T-helper 1 cell treated with Interleukin-12 subunit alpha and Interleukin-12 subunit beta and Interleukin-4 antibody, amounts not matched to agents 30 μg/mL and 1 μg/mL, for 36 hours (primary cell): Measurements from ENCODE around the gene TCFL5.

Experiments
- H3K27ac Mint-ChIP-seq: one replicate; pipeline ENCODE4 v1.8.0; 2021; ENCODE audit warnings: mild to moderate bottlenecking, mixed read lengths
- H3K27me3 Mint-ChIP-seq: one replicate; pipeline ENCODE4 v1.8.0; 2021; ENCODE audit warnings: low read depth, mixed read lengths
- H3K36me3 Mint-ChIP-seq: one replicate; pipeline ENCODE4 v1.8.0; 2021; ENCODE audit warnings: low read depth, mixed read lengths
- H3K4me1 Mint-ChIP-seq: one replicate; pipeline ENCODE4 v1.8.0; 2021; ENCODE audit warnings: low read depth, mixed read lengths
- H3K4me3 Mint-ChIP-seq: one replicate; pipeline ENCODE4 v1.8.0; 2021; ENCODE audit warnings: mild to moderate bottlenecking, moderate library complexity, mixed read lengths
- H3K9me3 Mint-ChIP-seq: one replicate; pipeline ENCODE4 v1.8.0; 2021; ENCODE audit warnings: mixed read lengths

Gene TCFL5

GRCh38 chr20:62888910-62889309 lies 27.3 kb upstream of the TCFL5 start:
- Mint-ChIP-seq H3K9me3 (no peaks in the 10 kb centered on the region), H3K27ac (no peak overlapping the region), H3K36me3 (peaks cover 44% of the 10 kb centered on the region), H3K4me3 (no peak overlapping the region), H3K4me1 (peaks cover 24% of the 10 kb centered on the region), H3K27me3 (no peaks in the 10 kb centered on the region)

GRCh38 chr20:62888406-62888805 lies 26.8 kb upstream of the TCFL5 start:
- H3K4me1 Mint-ChIP-seq: peaks cover 24% of the 10 kb centered on the region
- H3K36me3 Mint-ChIP-seq: peaks cover 39% of the 10 kb centered on the region

GRCh38 chr20:62887860-62888239 lies 26.2 kb upstream of the TCFL5 start:
- Mint-ChIP-seq H3K27ac (no peak overlapping the region), H3K36me3 (peaks cover 36% of the 10 kb centered on the region)

More at GRCh38 chr20:62888406-62888805, 26.8 kb upstream of the TCFL5 start:
- H3K4me3 Mint-ChIP-seq: no peak overlapping the region
- no peak overlapping the region for H3K27ac Mint-ChIP-seq
- no peaks in the 10 kb centered on the region for H3K27me3 Mint-ChIP-seq
- no peaks in the 10 kb centered on the region for H3K9me3 Mint-ChIP-seq

GRCh38 chr20:62887152-62887859 lies 25.7 kb upstream of the TCFL5 start:
- Mint-ChIP-seq H3K36me3 (peaks cover 32% of the 10 kb centered on the region), H3K4me1 (peaks cover 17% of the 10 kb centered on the region), H3K4me3 (no peak overlapping the region), H3K9me3 (no peaks in the 10 kb centered on the region), H3K27ac (no peak overlapping the region), H3K27me3 (no peaks in the 10 kb centered on the region)

More at GRCh38 chr20:62887860-62888239, 26.2 kb upstream of the TCFL5 start:
- Mint-ChIP-seq H3K9me3 (no peaks in the 10 kb centered on the region), H3K4me1 (peaks cover 22% of the 10 kb centered on the region), H3K27me3 (no peaks in the 10 kb centered on the region), H3K4me3 (no peak overlapping the region)

- Mint-ChIP-seq H3K4me1 (peaks cover 13% of the 10 kb centered on the region), H3K27me3 (no peaks in the 10 kb centered on the region), H3K36me3 (peaks cover 27% of the 10 kb centered on the region), H3K4me3 (no peak overlapping the region), H3K9me3 (no peaks in the 10 kb centered on the region), H3K27ac (no peak overlapping the region)
Measured at GRCh38 chr20:62886709-62887058, 25.1 kb upstream of the TCFL5 start.

GRCh38 chr20:62885896-62886708 lies 24.5 kb upstream of the TCFL5 start:
- no peak overlapping the region for H3K27ac Mint-ChIP-seq
- H3K27me3 Mint-ChIP-seq: no peaks in the 10 kb centered on the region
- no peaks in the 10 kb centered on the region for H3K9me3 Mint-ChIP-seq
- H3K4me3 Mint-ChIP-seq: no peak overlapping the region
- H3K4me1 Mint-ChIP-seq: peaks cover 7% of the 10 kb centered on the region
- H3K36me3 Mint-ChIP-seq: peaks cover 26% of the 10 kb centered on the region

- H3K9me3 Mint-ChIP-seq: no peaks in the 10 kb centered on the region
- no peak overlapping the region for H3K27ac Mint-ChIP-seq
- peaks cover 19% of the 10 kb centered on the region for H3K36me3 Mint-ChIP-seq
Measured at GRCh38 chr20:62885046-62885895, 23.6 kb upstream of the TCFL5 start.

GRCh38 chr20:62884556-62884955 lies 22.9 kb upstream of the TCFL5 start:
- peaks cover 19% of the 10 kb centered on the region for H3K36me3 Mint-ChIP-seq
- H3K4me1 Mint-ChIP-seq: peaks cover 3% of the 10 kb centered on the region
- H3K27me3 Mint-ChIP-seq: no peaks in the 10 kb centered on the region
- no peak overlapping the region for H3K27ac Mint-ChIP-seq
- H3K9me3 Mint-ChIP-seq: no peaks in the 10 kb centered on the region
- no peak overlapping the region for H3K4me3 Mint-ChIP-seq

More at GRCh38 chr20:62885046-62885895, 23.6 kb upstream of the TCFL5 start:
- Mint-ChIP-seq H3K4me3 (no peak overlapping the region), H3K27me3 (no peaks in the 10 kb centered on the region), H3K4me1 (peaks cover 3% of the 10 kb centered on the region)

GRCh38 chr20:62882426-62882825 lies 20.8 kb upstream of the TCFL5 start:
- Mint-ChIP-seq H3K9me3 (no peaks in the 10 kb centered on the region), H3K27ac (no peak overlapping the region), H3K4me3 (no peak overlapping the region), H3K27me3 (no peaks in the 10 kb centered on the region), H3K36me3 (peaks cover 12% of the 10 kb centered on the region), H3K4me1 (peaks cover 4% of the 10 kb centered on the region)

- H3K9me3 Mint-ChIP-seq: no peaks in the 10 kb centered on the region
- no peaks in the 10 kb centered on the region for H3K27me3 Mint-ChIP-seq
- peaks cover 1% of the 10 kb centered on the region for H3K4me1 Mint-ChIP-seq
- H3K4me3 Mint-ChIP-seq: no peak overlapping the region
- peaks cover 9% of the 10 kb centered on the region for H3K36me3 Mint-ChIP-seq
- H3K27ac Mint-ChIP-seq: no peak overlapping the region
Measured at GRCh38 chr20:62881662-62882395, 20.2 kb upstream of the TCFL5 start.

- Mint-ChIP-seq H3K9me3 (no peaks in the 10 kb centered on the region), H3K4me3 (no peak overlapping the region), H3K4me1 (peaks cover 1% of the 10 kb centered on the region), H3K27ac (no peak overlapping the region), H3K36me3 (peaks cover 6% of the 10 kb centered on the region), H3K27me3 (no peaks in the 10 kb centered on the region)
Measured at GRCh38 chr20:62880935-62881661, 19.5 kb upstream of the TCFL5 start.

GRCh38 chr20:62880147-62880934 lies 18.7 kb upstream of the TCFL5 start:
- H3K36me3 Mint-ChIP-seq: peaks cover 5% of the 10 kb centered on the region
- H3K4me3 Mint-ChIP-seq: no peak overlapping the region
- no peak overlapping the region for H3K27ac Mint-ChIP-seq
- H3K27me3 Mint-ChIP-seq: no peaks in the 10 kb centered on the region
- H3K4me1 Mint-ChIP-seq: peaks cover 4% of the 10 kb centered on the region
- H3K9me3 Mint-ChIP-seq: no peaks in the 10 kb centered on the region
